ENCODE measurements around the gene APBB2.
"Not testable (repeated sequence)": the region's sequence is repeated elsewhere in the genome, so short reads cannot be mapped to it uniquely, and the experiment has no call there.

APBB2 gene

DNA sequence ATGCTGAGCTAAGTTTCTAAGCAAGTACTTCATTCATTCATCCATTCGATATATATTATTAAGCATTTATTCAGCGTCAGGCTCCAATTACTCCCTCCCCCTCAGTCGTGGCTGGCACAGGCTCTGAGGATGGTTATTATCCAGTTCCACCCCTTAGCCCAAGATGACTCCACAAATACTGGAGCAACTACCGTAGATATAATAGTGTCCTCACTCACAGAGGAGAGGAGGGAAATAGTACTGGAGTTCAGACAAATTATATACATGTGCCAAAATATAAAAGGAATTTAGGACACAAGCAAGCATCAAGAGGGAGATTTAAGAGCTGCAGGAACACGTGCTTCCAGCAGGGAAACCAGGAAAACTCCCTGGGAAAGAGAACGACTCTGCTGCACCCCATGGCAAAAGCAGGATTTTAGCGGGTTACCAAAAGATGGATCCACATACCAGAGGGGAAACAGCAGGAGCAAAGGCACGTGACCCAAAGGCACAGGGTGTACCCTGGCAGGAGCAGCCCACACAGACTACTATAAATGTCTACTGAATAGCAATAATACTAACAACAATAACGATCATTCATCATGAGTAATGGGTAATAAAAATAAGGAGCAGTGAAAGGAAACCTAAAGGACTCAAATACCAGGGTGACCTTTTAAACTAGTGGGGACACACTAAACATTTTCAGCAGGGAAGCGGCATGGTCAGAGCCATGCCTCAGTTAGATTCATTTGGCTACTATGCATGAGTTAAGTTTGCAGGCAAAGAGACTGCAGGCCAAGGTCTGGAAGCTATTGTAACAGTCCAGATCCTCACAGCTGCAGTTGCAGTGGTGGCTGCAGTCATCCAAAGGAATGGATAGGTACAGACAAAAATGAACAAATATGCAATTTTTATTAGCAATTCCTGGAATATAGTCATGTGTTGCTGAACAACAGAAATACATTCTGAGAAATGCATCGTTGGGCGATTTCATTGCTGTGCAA is 153.7 kb downstream of the APBB2 start:
- no peak overlapping the region for H3K4me3 ChIP-seq (ENCODE audit: low read depth, low read length)
- ChIA-PET POLR2A (no interaction called here), CTCF (interaction anchor here (0.7 to 1.0 kb wide), 3 partner anchors 84 to 144 kb away, joined by 3 read pairs; no protein-coding TSS in a partner anchor)
- DNase-seq (ENCODE audit: low read depth, low spot score): no peak
- TF ChIP-seq, protein P1, sequence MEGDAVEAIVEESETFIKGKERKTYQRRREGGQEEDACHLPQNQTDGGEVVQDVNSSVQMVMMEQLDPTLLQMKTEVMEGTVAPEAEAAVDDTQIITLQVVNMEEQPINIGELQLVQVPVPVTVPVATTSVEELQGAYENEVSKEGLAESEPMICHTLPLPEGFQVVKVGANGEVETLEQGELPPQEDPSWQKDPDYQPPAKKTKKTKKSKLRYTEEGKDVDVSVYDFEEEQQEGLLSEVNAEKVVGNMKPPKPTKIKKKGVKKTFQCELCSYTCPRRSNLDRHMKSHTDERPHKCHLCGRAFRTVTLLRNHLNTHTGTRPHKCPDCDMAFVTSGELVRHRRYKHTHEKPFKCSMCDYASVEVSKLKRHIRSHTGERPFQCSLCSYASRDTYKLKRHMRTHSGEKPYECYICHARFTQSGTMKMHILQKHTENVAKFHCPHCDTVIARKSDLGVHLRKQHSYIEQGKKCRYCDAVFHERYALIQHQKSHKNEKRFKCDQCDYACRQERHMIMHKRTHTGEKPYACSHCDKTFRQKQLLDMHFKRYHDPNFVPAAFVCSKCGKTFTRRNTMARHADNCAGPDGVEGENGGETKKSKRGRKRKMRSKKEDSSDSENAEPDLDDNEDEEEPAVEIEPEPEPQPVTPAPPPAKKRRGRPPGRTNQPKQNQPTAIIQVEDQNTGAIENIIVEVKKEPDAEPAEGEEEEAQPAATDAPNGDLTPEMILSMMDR (IDR thresholded peaks at IDR 0.05; ENCODE audit: insufficient read depth, low read length, missing control alignments): no peak

DNA sequence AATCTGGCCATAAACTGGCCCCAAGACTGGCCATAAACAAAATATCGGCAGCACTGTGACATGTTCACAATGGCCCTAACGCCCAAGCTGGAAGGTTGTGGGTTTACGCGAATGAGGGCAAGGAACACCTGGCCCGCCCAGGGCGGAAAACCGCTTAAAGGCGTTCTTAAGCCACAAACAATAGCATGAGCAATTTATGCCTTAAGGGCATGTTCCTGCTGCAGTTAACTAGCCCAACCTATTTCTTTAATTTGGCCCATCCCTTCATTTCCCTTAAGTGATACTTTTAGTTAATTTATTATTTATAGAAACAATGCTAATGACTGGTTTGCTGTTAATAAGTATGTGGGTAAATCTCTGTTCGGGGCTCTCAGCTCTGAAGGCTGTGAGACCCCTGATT is 154.9 kb downstream of the APBB2 start:
- H3K4me3 ChIP-seq (ENCODE audit: low read depth, low read length); POLR2A ChIA-PET; CTCF ChIA-PET; DNase-seq (ENCODE audit: low read depth, low spot score): not testable (repeated sequence)

DNA sequence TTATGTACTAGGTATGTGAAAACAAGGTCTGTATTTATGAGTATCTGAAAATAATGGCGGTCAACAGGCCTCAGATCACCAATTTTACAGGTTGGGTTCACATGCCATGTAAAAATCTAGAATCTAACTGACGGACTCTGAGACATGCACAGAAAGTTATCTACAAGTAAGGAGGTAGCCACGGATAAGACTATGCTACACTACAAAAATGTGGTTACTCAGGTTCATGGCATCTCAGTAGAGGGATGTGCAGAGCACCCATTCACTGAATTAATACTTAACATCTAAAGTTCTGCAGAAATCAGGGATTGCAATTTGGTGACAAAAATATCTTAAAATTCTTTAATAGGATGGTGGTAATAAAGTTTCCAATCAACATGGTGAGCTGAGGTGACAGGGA is 155.9 kb downstream of the APBB2 start:
- POLR2A ChIA-PET: no interaction called here
- no peak for DNase-seq (ENCODE audit: low read depth, low spot score)
- CTCF ChIA-PET: no interaction called here
- H3K4me3 ChIP-seq (ENCODE audit: low read depth, low read length): no peak overlapping the region
- TF ChIP-seq, protein P1 (IDR thresholded peaks at IDR 0.05; ENCODE audit: insufficient read depth, low read length, missing control alignments): no peak

DNA sequence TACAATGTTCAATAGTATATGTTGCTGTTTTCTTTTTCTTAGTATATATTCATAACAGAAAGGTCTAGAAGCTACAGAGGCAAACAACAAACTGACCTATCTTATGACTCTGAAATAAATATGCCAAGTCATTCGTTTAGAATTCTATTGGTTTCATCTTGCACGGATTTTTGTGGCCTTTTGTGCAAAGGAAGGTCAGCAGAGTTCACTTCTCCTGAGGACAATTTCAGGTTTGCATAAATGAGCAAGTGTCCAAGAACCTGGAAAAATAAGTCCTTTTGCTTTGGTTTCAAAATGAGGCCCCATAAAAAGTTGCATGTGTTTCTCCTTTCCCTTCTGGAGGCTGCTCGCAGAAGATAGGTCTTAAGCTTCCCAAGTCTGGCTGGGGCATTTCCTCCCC is 156.9 kb downstream of the APBB2 start:
- no peak overlapping the region for H3K4me3 ChIP-seq (ENCODE audit: low read depth, low read length)
- ChIA-PET POLR2A (no interaction called here), CTCF (no interaction called here)
- DNase-seq (ENCODE audit: low read depth, low spot score): no peak
- TF ChIP-seq, protein P1 (IDR thresholded peaks at IDR 0.05; ENCODE audit: insufficient read depth, low read length, missing control alignments): no peak

DNA sequence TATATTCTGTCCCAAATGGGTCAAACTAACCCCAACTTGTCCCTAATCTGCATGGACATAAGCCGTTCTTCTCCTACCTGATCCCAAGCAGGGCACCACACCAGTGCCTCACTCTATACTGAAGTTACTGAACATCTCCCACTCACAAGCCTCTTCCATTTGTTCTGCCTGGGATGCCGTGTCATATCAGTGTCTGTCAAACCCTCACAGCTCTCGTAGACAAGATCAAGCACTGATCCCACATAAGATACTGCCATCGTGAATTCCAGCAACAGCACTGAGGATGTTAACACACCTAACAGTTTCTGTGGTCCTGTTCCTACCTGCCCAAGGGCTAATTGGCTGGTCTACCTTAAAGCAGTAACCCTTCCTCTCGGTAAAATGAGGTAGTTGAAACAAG is 162.1 kb downstream of the APBB2 start:
- CTCF ChIA-PET: no interaction called here
- TF ChIP-seq, protein P1 (IDR thresholded peaks at IDR 0.05; ENCODE audit: insufficient read depth, low read length, missing control alignments): no peak
- DNase-seq (ENCODE audit: low read depth, low spot score): no peak
- POLR2A ChIA-PET: no interaction called here
- H3K4me3 ChIP-seq (ENCODE audit: low read depth, low read length): no peak overlapping the region

DNA sequence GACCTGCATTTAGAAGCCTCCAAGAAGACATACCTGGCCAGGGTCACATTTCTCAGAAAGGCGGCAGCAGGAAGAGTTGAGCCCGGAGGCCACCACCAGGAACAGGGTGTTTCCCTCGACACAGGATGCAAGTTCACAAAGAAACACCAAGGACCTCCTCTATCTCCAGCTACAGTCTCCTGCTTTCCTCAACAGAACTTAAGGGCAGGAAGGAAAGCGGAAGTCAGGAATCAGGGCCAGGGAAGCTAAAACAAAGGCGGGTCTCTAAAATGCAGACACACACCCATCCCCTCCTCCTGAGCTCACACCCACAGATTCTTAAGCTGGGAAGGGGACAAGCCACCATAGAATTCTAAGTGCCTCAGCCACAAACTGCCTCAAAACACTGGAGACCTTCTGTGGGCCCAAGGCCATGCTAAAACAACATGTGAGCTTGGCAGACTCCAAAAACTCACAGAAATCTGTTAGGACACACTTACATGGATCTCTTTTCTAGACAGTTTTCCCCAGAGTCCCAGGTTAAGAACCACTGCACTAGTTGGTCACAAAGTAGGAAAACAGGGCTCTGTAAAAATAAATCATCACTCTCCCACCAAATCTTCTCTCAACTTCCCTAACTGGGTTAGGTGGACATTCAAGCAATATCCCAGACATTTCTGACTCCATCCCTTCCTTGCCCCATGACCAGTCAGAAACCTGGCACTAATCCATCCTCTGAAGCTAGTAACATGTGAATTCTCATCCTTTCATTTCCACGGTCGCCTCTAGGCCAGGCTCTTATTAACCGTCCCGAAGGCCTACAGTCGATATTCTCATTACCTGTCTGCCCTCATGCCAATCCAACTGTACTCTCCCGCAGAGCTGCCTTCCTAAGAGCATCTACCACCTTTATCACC is 163.2 kb downstream of the APBB2 start:
- TF ChIP-seq, protein P1 (IDR thresholded peaks at IDR 0.05; ENCODE audit: insufficient read depth, low read length, missing control alignments): no peak
- CTCF ChIA-PET: interaction anchor here (1.1 kb wide), 2 partner anchors 13 to 126 kb away, joined by 3 to 4 read pairs; no protein-coding TSS in a partner anchor
- DNase-seq (ENCODE audit: low read depth, low spot score): no peak
- POLR2A ChIA-PET: no interaction called here
- no peak overlapping the region for H3K4me3 ChIP-seq (ENCODE audit: low read depth, low read length)
